HG03060 (cell line): ENCODE results near the gene CNR2.
"Not testable (repeated sequence)": the region's sequence is repeated elsewhere in the genome, so short reads cannot be mapped to it uniquely, and the experiment has no call there.

Experiments
- ATAC-seq: cut with Tn5 transposase; IDR thresholded peaks from one replicate; pipeline ENCODE4 v1.9.1; 2021; ENCODE audit warnings: low read depth, moderate number of reproducible peaks; ENCODE audit not compliant: unreplicated experiment

The CNR2 gene

GRCh38 chr1:23913212-23913880 is at the start of gene CNR2:
TSS of gene CNR2 (minus strand) at chr1:23913362. CDS start at chr1:23875617, 37,745 bp downstream.
- ATAC-seq: no peak

- ATAC-seq: no peak
These were observed 47.3 kb upstream of the CNR2 start for GRCh38 chr1:23960291-23961020.

- peak; percentile 46 for ATAC-seq
These were observed 46.5 kb upstream of the CNR2 start, which contains the start of gene PNRC2 for GRCh38 chr1:23959461-23960290. TSS of gene PNRC2 (plus strand) at chr1:23959828. CDS start at chr1:23961458, 1,630 bp downstream.

DNA sequence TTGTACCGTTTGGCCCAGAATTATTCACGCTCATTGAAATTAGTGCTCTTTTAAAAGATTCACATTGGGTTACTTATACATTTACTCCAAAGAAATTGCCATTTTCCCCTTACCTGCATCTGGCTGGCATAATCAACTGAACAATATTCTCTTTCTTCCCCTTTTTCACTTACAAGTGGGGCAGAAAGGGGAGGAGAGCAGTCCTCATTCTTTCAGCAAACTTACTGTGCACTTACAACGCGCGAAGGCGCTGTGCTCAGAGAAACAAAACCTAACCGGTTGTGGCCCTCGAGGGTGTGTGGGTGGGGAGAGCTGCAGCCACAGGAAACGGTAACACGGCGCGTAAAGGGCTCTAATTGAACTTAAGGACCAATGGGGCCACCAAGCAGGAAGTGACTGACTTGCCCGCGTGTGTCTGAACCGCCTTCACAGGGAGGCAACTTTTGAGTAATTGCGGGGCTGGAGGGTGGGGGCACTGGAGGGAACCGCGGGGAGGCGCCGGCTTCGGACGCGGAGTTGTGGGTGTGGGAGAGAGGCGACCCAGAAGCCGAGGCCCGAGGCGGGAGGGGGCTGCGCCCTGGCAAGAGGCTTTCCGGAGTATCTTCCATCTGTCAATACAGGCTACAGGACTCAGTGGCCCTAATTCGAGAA is 45.8 kb upstream of the CNR2 start:
- peak; percentile 48 for ATAC-seq

DNA sequence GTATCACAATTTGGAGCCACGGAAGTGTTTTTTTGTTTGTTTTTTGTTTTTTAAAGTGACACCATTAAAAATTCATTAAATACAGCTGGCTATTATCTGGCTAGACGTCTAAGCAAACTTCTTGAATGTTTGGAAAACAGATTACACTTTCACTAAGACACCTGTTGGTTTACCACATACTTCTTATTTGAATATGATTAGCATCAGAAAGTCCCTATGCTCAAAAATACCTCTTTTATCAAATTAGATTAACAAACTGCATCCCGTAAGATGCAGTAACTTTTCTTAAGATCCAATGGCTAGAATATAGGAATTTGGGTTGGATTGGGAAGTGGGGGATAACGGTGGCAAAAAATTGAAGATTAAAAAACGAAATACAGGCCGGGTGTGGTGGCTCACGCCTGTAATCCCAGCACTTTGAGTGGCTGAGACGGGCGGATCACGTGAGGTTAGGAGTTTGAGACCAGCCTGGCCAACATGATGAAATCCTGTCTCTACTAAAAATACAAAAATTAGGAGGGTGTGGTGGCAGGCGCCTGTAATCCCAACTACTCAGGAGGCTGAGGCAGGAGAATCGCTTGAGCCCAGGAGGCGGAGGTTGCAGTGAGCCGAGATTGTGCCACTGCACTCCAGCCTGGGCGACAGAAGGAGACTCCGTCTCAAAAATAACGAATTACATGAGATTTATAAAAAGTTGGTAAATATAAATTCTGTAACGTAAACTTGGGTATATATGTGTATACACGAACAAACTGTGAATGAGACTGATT is 45.1 kb upstream of the CNR2 start:
- not testable (repeated sequence) for ATAC-seq

- ATAC-seq: no peak
These were observed 43.9 kb upstream of the CNR2 start for GRCh38 chr1:23957096-23957495.

DNA sequence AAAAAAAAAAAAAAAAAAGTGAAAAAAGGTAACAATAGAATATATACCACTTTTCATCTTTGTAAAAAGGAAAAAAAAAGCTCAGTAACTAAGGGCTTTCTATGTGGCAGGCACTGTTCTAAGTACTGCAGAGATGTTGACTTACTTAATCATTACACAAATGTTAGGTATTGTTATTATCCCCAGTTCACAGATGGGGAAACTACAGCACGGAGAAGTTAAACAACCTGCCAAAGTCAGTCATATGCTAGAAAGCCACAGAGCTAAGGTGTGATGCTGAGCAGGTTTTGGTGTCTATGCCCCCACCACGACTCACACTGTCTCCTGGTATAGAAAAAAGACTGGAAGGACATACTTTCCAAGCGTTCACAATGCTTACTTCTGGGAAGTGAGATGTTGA is 39.9 kb upstream of the CNR2 start:
- ATAC-seq: no peak

DNA sequence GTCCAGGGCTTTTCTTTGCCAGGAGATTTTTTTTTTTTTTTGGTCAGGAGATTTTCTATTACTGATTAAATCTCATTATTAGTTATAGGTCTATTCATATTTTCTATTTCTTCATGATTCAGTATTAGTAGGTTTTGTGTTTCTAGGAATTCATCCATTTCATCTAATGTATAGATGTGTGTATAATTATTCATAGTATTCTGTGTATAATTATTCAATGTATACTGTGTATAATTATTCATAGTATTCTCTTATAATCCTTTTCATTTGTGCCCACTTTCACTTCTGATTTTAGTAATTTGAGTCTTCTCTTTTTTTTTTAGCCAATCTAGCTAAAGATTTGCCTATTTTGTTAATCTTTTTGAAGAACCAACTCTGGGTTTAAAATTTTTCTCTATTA is 34.2 kb upstream of the CNR2 start:
- ATAC-seq: no peak

- ATAC-seq: no peak
These were observed 23.5 kb upstream of the CNR2 start for GRCh38 chr1:23936481-23937176.

GRCh38 chr1:23931491-23931880 is 18.3 kb upstream of the CNR2 start:
- ATAC-seq: no peak

- no peak for ATAC-seq
These were observed 17.8 kb upstream of the CNR2 start for GRCh38 chr1:23930861-23931490.

DNA sequence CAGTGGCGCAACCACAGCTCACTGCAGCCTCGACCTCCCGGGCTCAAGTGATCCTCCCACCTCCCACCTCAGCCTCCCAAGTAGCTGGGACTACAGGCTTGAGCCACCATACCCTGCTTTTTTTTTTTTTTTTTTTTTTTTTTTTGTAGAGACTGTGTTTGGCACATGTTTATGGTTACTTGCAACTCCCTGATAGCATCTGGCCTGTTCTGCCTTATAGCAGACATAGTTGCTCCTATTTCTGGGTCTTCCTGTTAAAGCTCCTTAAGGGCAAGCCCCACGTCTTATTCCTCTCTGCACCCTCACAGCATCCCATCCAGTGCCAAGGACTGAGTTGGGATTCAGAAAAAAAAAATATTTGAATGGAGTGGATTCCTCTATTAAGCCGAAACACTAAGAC is 17.1 kb upstream of the CNR2 start:
- no peak for ATAC-seq

DNA sequence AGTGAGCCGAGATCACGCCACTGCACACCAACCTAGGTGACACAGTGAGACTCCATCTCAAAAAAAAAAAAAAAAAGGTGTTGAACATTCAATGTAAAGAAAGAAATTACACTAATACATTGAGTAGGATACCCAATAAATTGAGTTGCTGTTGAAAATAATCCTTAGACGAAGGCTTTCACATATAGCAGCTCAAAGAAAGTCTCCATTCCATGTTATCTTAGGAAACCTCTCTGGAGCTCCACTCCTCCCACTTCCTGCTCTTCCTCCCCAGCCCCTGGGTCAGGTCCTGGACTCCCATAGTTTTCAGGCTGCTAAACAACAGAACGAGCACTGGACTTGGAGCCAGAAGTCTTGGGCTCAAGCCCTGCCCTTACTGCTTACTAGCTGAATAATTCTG is 15.6 kb upstream of the CNR2 start:
- no peak for ATAC-seq

GRCh38 chr1:23927097-23927496 is 13.9 kb upstream of the CNR2 start:
- ATAC-seq: no peak

DNA sequence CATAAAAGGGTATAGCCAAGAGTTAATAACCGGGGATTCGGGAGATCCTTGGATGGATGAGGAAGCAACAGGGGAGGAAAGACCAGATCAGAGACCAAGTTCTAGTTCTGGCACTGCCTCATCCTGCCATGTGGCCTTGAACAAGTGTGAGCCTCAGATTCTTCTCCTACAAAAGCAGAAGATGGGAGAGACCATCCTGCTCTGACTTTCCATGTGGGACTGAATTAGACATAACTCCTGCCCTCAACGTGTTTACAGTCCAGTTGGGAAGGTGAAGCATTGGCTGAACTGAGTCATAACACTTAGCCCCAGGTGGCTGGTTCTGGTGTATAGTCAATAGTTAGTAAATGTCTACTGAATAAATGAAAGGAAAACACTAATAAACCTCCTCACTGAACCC is 12.1 kb upstream of the CNR2 start:
- no peak for ATAC-seq

- ATAC-seq: no peak
These were observed 11.4 kb upstream of the CNR2 start for GRCh38 chr1:23924601-23925000.

DNA sequence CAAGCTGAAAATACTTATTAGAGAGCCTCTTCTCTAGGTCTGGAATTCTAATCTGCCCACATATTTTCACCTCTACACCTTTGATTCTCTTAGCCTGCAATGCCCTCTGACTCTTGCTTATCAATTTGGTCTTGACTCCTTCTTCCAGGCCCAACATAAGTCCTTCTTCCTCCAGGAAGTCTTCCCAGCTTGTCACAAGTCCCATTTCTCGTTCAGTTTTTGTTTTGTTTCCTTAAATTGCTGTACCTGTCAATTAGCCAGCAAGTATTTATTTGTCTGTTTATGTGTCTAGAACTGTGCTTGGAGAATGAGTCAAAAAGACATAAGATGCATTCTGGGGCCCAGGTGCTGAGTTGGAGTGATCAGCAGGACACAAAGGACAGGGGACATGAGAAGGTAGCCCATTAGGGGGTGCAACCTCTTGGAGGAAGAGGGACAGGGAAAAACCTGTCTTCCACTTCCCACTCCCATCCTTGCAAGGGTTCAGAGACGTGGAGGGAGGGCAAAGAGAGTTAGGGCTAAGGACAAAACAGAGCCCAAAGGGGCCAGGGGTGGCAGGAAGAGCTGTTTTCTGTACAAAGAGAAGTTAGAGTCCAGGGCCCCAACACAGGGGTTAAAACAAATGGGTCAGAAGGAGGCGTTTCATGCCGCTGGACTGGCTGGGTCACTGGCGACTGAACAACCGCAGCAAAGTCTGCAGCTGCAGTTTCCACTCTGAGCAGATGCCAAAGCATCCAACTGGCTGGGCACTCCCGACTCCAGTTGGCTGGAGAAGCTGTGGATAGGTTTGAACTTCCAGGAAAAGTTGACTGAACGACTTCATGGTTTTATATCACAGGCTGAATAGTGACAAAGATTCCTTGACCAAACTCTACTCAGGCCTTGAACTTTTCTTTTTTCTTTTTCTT is 10.7 kb upstream of the CNR2 start:
- no peak for ATAC-seq
